Measurements from ENCODE around the gene UBE2B. TPM values are rescaled to one million over a fixed set of nuclear protein-coding genes. Genes with fewer than 3 reads are reported as not detected.
"Not testable (repeated sequence)": the region's sequence is repeated elsewhere in the genome, so short reads cannot be mapped to it uniquely, and the experiment has no call there.

UBE2B gene
- total RNA-seq, result 100 to 1,000 TPM in 1 of 4 donors, 10 to 100 TPM in 3; 61.6 to 124 (median 69.2) TPM

DNA sequence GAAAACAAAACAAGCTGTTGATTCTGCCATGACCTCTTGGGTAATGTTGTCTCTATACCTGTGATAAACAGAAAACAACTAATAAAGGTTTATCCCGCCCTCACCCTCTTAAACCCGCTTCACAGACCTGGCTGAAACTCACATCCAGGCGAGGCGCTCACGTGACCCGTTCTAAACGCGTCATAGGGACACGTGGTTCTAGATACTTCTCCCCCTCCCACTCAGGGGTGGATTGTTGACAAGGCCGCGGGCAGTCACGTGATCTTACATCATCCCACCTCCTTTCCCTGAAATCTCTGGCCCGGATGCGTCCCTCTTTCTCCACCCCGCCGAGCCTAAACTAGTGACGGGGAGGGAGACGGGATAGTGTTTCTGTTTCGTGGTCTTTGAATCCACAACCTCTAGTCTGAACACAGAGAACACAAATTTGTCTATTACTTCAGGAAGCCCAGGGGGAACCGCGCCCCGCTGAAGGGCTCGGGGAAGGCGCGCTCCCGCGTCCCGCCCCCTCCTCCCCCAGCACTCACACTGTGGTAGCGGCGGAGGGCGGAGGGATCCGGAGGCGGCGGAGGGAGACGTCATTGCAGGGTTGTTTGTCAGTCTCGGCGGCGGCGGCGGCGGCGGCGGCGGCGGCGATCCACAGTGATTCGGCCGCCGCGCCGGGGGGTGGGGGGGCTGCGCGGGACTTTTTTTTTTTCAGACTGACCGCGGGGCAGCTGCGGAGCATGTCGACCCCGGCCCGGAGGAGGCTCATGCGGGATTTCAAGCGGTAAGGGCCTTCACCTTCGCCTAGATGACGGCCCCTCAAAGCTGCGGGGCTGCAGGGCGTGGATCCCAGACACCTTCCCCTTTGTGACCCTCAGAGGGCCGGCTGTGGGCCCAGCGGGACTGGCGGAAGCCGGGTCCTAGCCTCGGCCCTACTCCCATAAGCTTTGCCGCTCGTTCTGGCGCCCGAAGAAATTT is at the start of gene UBE2B:
TSS of gene UBE2B (plus strand) at position 699 of the 963 bp plus-strand sequence. CDS start at position 726, 27 bp downstream.
- peak; percentile 99 to 100 for DNase-seq (ENCODE audit: low spot score in 2 of 2)
- peak; percentile 98 to 100 for TF ChIP-seq EP300 (IDR thresholded peaks at IDR 0.05)
- peak; percentile 90 to 94 for TF ChIP-seq POLR2A (IDR thresholded peaks at IDR 0.05)
- TF ChIP-seq, protein P1, sequence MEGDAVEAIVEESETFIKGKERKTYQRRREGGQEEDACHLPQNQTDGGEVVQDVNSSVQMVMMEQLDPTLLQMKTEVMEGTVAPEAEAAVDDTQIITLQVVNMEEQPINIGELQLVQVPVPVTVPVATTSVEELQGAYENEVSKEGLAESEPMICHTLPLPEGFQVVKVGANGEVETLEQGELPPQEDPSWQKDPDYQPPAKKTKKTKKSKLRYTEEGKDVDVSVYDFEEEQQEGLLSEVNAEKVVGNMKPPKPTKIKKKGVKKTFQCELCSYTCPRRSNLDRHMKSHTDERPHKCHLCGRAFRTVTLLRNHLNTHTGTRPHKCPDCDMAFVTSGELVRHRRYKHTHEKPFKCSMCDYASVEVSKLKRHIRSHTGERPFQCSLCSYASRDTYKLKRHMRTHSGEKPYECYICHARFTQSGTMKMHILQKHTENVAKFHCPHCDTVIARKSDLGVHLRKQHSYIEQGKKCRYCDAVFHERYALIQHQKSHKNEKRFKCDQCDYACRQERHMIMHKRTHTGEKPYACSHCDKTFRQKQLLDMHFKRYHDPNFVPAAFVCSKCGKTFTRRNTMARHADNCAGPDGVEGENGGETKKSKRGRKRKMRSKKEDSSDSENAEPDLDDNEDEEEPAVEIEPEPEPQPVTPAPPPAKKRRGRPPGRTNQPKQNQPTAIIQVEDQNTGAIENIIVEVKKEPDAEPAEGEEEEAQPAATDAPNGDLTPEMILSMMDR (IDR thresholded peaks at IDR 0.05), result peak in 2 of 5 experiments; percentile 48 to 62
- peaks cover 0 to 21% (median 0%) of the 10 kb centered on the region in 3 donors for H3K36me3 ChIP-seq
- peak within 1 kb of the TSS; percentile 96 to 99 (median 98) for H3K27ac ChIP-seq
- H3K9me3 ChIP-seq, result no peaks in the 10 kb centered on the region
- H3K27me3 ChIP-seq, result no peaks in the 10 kb centered on the region
- H3K4me1 ChIP-seq, result peaks cover 0 to 64% (median 23%) of the 10 kb centered on the region in 4 donors
- 0 to 1% methylated on average over 38 to 40 of the region's 74 CpGs for WGBS, 2 donors
- H3K4me3 ChIP-seq, result peak within 1 kb of the TSS; percentile 72 to 98 (median 95)

DNA sequence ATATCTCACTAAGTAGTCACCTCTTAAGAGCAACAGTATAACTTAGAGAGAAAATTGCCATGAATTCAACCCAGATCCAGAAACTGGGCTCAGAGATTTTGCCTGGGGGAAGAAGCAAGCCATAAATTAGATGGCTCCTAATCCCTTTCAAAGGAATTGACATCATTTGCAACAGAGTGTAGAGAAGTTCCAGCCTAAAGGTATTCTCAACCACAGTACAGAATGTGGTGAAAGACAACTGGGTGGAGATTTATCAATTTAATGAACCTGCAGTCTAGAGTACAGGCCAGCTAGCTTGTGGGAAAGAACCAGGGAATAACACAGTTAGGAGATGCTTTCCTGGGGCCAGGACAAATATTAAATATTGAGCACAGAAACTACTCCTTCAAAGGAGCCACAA is 44.0 kb upstream of the UBE2B start:
- Histone ChIP-seq H3K4me1 (no peaks in the 10 kb centered on the region), H3K36me3 (peaks cover 0 to 14% (median 0%) of the 10 kb centered on the region in 3 donors), H3K9me3 (peaks cover 0 to 48% (median 13%) of the 10 kb centered on the region in 4 donors), H3K4me3 (no peak overlapping the region), H3K27me3 (no peaks in the 10 kb centered on the region), H3K27ac (no peak overlapping the region)
- TF ChIP-seq POLR2A (IDR thresholded peaks at IDR 0.05) (no peak), EP300 (IDR thresholded peaks at IDR 0.05) (no peak)
- TF ChIP-seq, protein P1 (IDR thresholded peaks at IDR 0.05), result no peak
- no peak for DNase-seq (ENCODE audit: low spot score in 2 of 2)

DNA sequence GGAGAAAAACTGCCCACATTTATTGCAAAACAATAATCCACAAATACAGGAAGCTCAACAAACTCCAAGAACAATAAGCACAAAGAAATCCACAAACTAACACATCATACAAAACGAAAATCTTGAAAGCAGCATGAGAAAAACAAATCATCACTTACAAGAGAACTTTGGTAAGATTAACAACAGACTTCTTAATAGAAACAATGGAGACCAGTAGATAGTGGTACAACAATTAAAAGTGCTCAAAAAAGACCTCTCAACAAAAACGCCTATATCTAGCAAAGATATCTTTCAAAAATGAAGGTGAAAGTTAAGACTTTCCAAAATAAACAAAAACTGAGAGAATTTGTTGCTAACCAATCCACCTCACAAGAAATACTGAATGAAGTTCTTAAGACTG is 42.8 kb upstream of the UBE2B start:
- no peaks in the 10 kb centered on the region for H3K4me1 ChIP-seq
- no peak for DNase-seq (ENCODE audit: low spot score in 2 of 2)
- no peak for TF ChIP-seq EP300 (IDR thresholded peaks at IDR 0.05)
- TF ChIP-seq, protein P1 (IDR thresholded peaks at IDR 0.05), result no peak
- no peak for TF ChIP-seq POLR2A (IDR thresholded peaks at IDR 0.05)
- 82 to 87% methylated on average over 2 of the region's 2 CpGs for WGBS, 2 donors
- peaks cover 0 to 14% (median 0%) of the 10 kb centered on the region in 3 donors for H3K36me3 ChIP-seq
- no peak overlapping the region for H3K4me3 ChIP-seq
- peaks cover 0 to 59% (median 15%) of the 10 kb centered on the region in 4 donors for H3K9me3 ChIP-seq
- no peak overlapping the region for H3K27ac ChIP-seq
- no peaks in the 10 kb centered on the region for H3K27me3 ChIP-seq

DNA sequence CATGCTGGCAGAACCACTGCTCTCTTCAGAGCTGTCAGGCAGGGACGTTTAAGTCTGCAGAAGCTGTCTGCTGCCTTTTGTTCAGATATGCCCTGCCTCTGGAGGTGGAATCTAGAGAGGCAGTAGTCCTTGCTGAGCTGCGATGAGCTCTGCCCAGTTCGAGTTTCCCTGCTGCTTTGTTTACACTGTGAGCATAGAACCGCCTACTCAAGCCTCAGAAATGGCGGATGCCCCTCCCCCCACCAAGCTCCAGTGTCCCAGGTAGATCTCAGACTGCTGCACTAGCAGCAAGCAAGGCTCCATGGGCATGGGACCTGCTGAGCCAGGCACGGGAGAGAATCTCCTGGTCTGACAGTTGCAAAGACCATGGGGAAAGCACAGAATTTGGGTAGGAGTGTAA is 34.5 kb upstream of the UBE2B start:
- not testable (repeated sequence) for H3K27me3 ChIP-seq; DNase-seq (ENCODE audit: low spot score in 2 of 2); H3K27ac ChIP-seq; H3K4me3 ChIP-seq; H3K4me1 ChIP-seq
- WGBS, 2 donors, result 83 to 96% methylated on average over 6 of the region's 6 CpGs
- peaks cover 0 to 23% (median 5%) of the 10 kb centered on the region in 4 donors for H3K9me3 ChIP-seq
- H3K36me3 ChIP-seq, result peaks cover 0 to 31% (median 0%) of the 10 kb centered on the region in 3 donors

DNA sequence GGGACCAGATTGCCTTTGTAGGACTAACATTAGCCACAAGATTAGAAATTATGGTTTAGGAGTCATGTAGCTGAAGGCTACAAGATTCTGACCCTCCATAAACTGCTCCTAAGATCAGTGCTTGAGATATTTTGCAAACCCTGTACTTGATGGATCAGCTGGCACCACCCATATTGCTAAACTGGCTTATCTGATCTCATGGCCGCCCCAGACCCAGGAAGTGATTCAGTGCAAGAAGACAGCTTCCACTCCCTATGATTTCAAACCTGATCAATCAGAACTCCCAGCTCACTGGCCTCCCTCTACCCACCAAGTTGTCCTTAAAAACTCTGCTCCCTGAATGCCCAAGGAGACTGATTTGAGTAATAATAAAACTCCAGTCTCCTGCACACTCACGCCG is 27.9 kb upstream of the UBE2B start:
- H3K4me3 ChIP-seq; H3K4me1 ChIP-seq; H3K27me3 ChIP-seq; H3K27ac ChIP-seq; DNase-seq (ENCODE audit: low spot score in 2 of 2): not testable (repeated sequence)
- peaks cover 0 to 40% (median 0%) of the 10 kb centered on the region in 3 donors for H3K36me3 ChIP-seq
- WGBS, 2 donors, result 95 to 96% methylated on average over 3 of the region's 3 CpGs
- peaks cover 0 to 17% (median 4%) of the 10 kb centered on the region in 4 donors for H3K9me3 ChIP-seq

DNA sequence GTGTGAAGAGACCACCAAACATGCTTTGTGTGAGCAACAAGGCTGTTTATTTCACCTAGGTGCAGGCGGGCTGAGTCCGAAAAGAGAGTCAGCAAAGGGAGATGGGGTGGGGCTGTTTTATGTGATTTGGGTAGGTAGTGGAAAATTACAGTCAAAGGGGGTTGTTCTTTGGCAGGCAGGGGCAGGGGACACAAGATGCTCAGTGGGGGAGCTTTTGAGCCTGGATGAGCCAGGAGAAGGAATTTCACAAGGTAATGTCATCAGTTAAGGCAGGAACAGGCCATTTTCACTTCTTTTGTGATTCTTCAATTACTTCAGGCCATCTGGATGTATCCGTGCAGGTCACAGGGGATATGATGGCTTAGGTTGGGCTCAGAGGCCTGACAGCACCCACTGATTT is 25.9 kb upstream of the UBE2B start:
- 68 to 70% methylated on average over 3 of the region's 3 CpGs for WGBS, 2 donors
- H3K27me3 ChIP-seq; H3K4me3 ChIP-seq; DNase-seq (ENCODE audit: low spot score in 2 of 2); H3K4me1 ChIP-seq; H3K27ac ChIP-seq: not testable (repeated sequence)
- Histone ChIP-seq H3K36me3 (peaks cover 0 to 39% (median 0%) of the 10 kb centered on the region in 3 donors), H3K9me3 (peaks cover 0 to 11% (median 2%) of the 10 kb centered on the region in 4 donors)

Measured in tibial nerve (tissue), 4 donors.